ENCODE data around the gene PEX14. TPM values are rescaled to one million over a fixed set of nuclear protein-coding genes. Genes with fewer than 3 reads are reported as not detected.

The PEX14 gene
- polyA plus RNA-seq, 3 donors: 2.2 to 8.8 (median 2.7) TPM

GRCh38 chr1:10451287-10451686 is 23.5 kb upstream of the PEX14 start:
- Histone ChIP-seq H3K27ac (ENCODE audit: low read depth in 1 of 2, low read length in 2 of 2) (no peak overlapping the region), H3K27me3 (ENCODE audit: control insufficient read depth in 2 of 2, insufficient read depth in 2 of 2, low read length in 2 of 2) (peaks cover 0 to 2% of the 10 kb centered on the region in 2 donors), H3K4me3 (replicated peaks in 1 of 3; ENCODE audit: low read depth in 2 of 3, low read length in 3 of 3) (no peak overlapping the region), H3K4me2 (replicated peaks; ENCODE audit: extremely low read depth, low read length, poor library complexity, severe bottlenecking) (no peak overlapping the region), H3K79me2 (ENCODE audit: insufficient read depth, low read length) (no peaks in the 10 kb centered on the region), H3K9ac (ENCODE audit: insufficient read depth, low read length, poor library complexity, severe bottlenecking) (no peak overlapping the region), H3K4me1 (ENCODE audit: control insufficient read depth in 1 of 2, insufficient read depth in 2 of 2, low read length in 2 of 2) (no peaks in the 10 kb centered on the region), H4K20me1 (ENCODE audit: insufficient read depth, low read length) (no peaks in the 10 kb centered on the region), H3K36me3 (replicated peaks in 1 of 2; ENCODE audit: control insufficient read depth in 1 of 2, insufficient read depth in 2 of 2, low read length in 2 of 2) (no peaks in the 10 kb centered on the region), H3K9me3 (replicated peaks in 1 of 2; ENCODE audit: control insufficient read depth in 1 of 2, insufficient read depth in 1 of 2, low read length in 2 of 2) (peaks cover 0 to 6% of the 10 kb centered on the region in 2 donors), H2AFZ (ENCODE audit: insufficient read depth, low read depth, low read length, poor library complexity, severe bottlenecking) (no peak overlapping the region)
- Mint-ChIP-seq H3K4me1 (peaks cover 5% of the 10 kb centered on the region), H3K4me3 (peak overlapping the region in 1 of 2 donors; percentile 13), H3K9me3 (peaks cover 0 to 9% (median 6%) of the 10 kb centered on the region in 7 donors), H3K27me3 (ENCODE audit: low read depth in 3 of 3) (peaks cover 6 to 25% (median 13%) of the 10 kb centered on the region in 3 donors), H3K36me3 (peaks cover 2 to 7% of the 10 kb centered on the region in 2 donors), H3K27ac (no peak overlapping the region)
- no peak for DNase-seq
- intact Hi-C loops (cut with micrococcal nuclease): no loop called here
- 29% methylated on average over 1 of the region's 10 CpGs for WGBS (ENCODE audit: insufficient coverage)
- TF ChIP-seq, protein P1, sequence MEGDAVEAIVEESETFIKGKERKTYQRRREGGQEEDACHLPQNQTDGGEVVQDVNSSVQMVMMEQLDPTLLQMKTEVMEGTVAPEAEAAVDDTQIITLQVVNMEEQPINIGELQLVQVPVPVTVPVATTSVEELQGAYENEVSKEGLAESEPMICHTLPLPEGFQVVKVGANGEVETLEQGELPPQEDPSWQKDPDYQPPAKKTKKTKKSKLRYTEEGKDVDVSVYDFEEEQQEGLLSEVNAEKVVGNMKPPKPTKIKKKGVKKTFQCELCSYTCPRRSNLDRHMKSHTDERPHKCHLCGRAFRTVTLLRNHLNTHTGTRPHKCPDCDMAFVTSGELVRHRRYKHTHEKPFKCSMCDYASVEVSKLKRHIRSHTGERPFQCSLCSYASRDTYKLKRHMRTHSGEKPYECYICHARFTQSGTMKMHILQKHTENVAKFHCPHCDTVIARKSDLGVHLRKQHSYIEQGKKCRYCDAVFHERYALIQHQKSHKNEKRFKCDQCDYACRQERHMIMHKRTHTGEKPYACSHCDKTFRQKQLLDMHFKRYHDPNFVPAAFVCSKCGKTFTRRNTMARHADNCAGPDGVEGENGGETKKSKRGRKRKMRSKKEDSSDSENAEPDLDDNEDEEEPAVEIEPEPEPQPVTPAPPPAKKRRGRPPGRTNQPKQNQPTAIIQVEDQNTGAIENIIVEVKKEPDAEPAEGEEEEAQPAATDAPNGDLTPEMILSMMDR (IDR thresholded peaks at IDR 0.05): no peak

DNA sequence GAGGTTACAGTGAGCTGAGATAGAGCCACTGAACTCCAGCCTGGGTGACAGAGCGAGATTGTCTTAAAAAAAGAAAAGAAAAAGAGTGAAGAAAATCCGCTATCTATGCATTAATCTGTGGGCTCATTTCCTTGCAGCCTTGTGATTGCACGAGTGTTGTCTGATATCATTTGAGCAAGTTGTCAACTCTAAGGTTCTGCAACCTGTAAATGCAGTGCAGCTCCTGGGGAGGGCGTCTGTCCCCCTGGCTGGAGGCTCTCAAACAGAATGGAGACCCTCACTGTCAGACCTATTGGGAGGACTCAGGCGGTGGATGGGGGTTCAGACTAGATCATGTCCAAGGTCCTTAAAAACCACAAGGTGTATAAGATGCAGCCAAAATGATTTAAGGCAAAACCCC is 18.7 kb upstream of the PEX14 start:
- intact Hi-C loops (cut with micrococcal nuclease): no loop called here
- Histone ChIP-seq H3K9ac (ENCODE audit: insufficient read depth, low read length, poor library complexity, severe bottlenecking) (no peak overlapping the region), H3K9me3 (replicated peaks in 1 of 2; ENCODE audit: control insufficient read depth in 1 of 2, insufficient read depth in 1 of 2, low read length in 2 of 2) (peaks cover 0 to 6% of the 10 kb centered on the region in 2 donors), H3K4me2 (replicated peaks; ENCODE audit: extremely low read depth, low read length, poor library complexity, severe bottlenecking) (no peak overlapping the region), H4K20me1 (ENCODE audit: insufficient read depth, low read length) (no peaks in the 10 kb centered on the region), H3K4me1 (ENCODE audit: control insufficient read depth in 1 of 2, insufficient read depth in 2 of 2, low read length in 2 of 2) (no peaks in the 10 kb centered on the region), H3K27ac (ENCODE audit: low read depth in 1 of 2, low read length in 2 of 2) (no peak overlapping the region), H3K4me3 (replicated peaks in 1 of 3; ENCODE audit: low read depth in 2 of 3, low read length in 3 of 3) (no peak overlapping the region), H3K79me2 (ENCODE audit: insufficient read depth, low read length) (no peaks in the 10 kb centered on the region), H3K36me3 (replicated peaks in 1 of 2; ENCODE audit: control insufficient read depth in 1 of 2, insufficient read depth in 2 of 2, low read length in 2 of 2) (peaks cover 1 to 14% of the 10 kb centered on the region in 2 donors), H3K27me3 (ENCODE audit: control insufficient read depth in 2 of 2, insufficient read depth in 2 of 2, low read length in 2 of 2) (no peaks in the 10 kb centered on the region), H2AFZ (ENCODE audit: insufficient read depth, low read depth, low read length, poor library complexity, severe bottlenecking) (no peak overlapping the region)
- H3K9me3 Mint-ChIP-seq: peaks cover 0 to 9% (median 6%) of the 10 kb centered on the region in 7 donors
- DNase-seq: no peak
- H3K27ac Mint-ChIP-seq: no peak overlapping the region
- H3K36me3 Mint-ChIP-seq: peaks cover 15 to 25% of the 10 kb centered on the region in 2 donors
- H3K4me1 Mint-ChIP-seq: peaks cover 12% of the 10 kb centered on the region
- H3K4me3 Mint-ChIP-seq: no peak overlapping the region
- TF ChIP-seq, protein P1 (IDR thresholded peaks at IDR 0.05): no peak
- H3K27me3 Mint-ChIP-seq (ENCODE audit: low read depth in 3 of 3): peaks cover 6 to 17% (median 12%) of the 10 kb centered on the region in 3 donors
- WGBS (ENCODE audit: insufficient coverage): 85% methylated on average over 4 of the region's 5 CpGs

Measured in CD14-positive monocyte (primary cell).